ENCODE measurements around the gene CLMN. TPM values are rescaled to one million over a fixed set of nuclear protein-coding genes. Genes with fewer than 3 reads are reported as not detected.

CLMN gene
- total and polyA plus RNA-seq, 9 of the 15 experiments (the other 6 are each of a cell fraction or from before 2014, with no cell fraction given): 0.01 to 0.18 (median 0.07) TPM; not detected in 4

DNA sequence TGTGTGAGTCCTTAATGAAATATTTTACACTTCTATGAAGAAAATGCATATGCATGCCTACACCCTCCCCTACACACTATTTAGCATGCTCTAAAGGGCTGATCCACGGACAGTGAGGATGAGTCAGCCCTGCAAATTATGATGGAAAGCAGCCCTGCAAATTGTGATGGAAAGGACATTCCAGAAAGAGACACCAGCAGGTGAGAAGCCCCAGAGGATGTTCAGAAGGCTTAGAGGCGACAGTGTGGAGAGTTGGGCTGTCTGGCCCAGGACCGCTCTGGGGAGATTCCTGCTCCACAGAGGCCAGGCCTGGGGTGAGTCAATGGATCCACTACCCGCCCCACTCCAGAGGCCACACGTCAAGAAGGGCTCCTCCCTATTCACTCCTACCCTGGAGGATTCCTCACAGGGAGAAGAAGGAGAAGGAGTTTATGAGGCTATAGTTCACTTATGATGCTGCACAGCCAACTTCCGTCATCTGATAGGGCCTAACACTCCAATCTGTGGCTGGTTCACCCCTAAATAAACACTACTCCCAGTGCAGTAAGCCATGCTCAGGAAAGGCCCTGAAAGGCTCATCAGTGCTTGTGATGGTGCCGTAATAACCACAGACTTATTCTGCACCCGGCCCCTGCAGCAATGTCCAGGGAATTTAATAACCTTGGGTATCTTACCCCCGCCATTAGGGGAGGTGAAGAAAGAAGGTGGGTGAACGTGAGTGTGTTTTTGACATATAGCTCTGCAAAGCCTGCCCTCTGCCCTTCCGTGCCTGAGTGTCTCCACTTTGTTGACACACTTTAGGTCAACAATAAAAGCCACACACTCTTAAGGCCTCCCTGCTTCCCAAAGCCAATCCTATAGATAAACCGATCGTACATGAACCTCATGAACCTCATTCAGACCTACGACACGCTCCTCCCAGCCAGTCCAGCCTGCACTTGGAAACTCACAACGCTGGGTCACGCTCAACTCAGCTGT is 46.4 kb downstream of the CLMN start:
- FAIRE-seq (no peak), ATAC-seq (no peak), DNase-seq (ENCODE audit: extremely low read depth in 1 of 4, low spot score in 3 of 4) (no peak)
- H3K36me3 ChIP-seq (ENCODE audit: control insufficient read depth, insufficient read depth, low read length): no peaks in the 10 kb centered on the region
- intact Hi-C loops (cut with micrococcal nuclease): no loop called here
- H4K20me1 ChIP-seq (replicated peaks; ENCODE audit: control insufficient read depth, insufficient read depth, low read length): no peaks in the 10 kb centered on the region
- H3K4me2 ChIP-seq (ENCODE audit: insufficient read depth, low read length): no peak overlapping the region
- H3K4me3 ChIP-seq: no peak overlapping the region
- no peaks in the 10 kb centered on the region for H3K9me3 ChIP-seq (replicated peaks; ENCODE audit: control insufficient read depth, insufficient read depth, low read depth, low read length)
- BruUV-seq (replicated peaks): no TSS peak
- TF ChIP-seq BRF1 (IDR thresholded peaks at IDR 0.05; ENCODE audit: borderline replicate concordance, extremely low read depth, insufficient read length): no peak
- TF ChIP-seq TEAD2 (tag; IDR thresholded peaks at IDR 0.05): no peak
- TF ChIP-seq MYC (IDR thresholded peaks at IDR 0.05; ENCODE audit: low read depth, low read length): no peak
- no peak for TF ChIP-seq MYC (CRISPR knock-in tag; IDR thresholded peaks at IDR 0.05; ENCODE audit: borderline replicate concordance, low read depth)
- no peak for TF ChIP-seq SPI1 (IDR thresholded peaks at IDR 0.05; ENCODE audit: borderline replicate concordance, low read depth, low read length)
- no peak for TF ChIP-seq ZNF217 (CRISPR knock-in tag; IDR thresholded peaks at IDR 0.05)
- no peak for TF ChIP-seq ESRRB (CRISPR knock-in tag; IDR thresholded peaks at IDR 0.05; ENCODE audit: borderline replicate concordance)
- TF ChIP-seq, protein P1, sequence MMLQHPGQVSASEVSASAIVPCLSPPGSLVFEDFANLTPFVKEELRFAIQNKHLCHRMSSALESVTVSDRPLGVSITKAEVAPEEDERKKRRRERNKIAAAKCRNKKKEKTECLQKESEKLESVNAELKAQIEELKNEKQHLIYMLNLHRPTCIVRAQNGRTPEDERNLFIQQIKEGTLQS (IDR thresholded peaks at IDR 0.05): no peak
- TF ChIP-seq, protein P1 (CRISPR knock-in tag; conservative IDR thresholded peaks at IDR 0.05): no peak
- no peak for TF ChIP-seq ZC3H4 (CRISPR knock-in tag; IDR thresholded peaks at IDR 0.05; ENCODE audit: borderline replicate concordance)
- no peak for TF ChIP-seq MEIS2 (IDR thresholded peaks at IDR 0.05; ENCODE audit: partially characterized antibody)
- TF ChIP-seq NFIC (IDR thresholded peaks at IDR 0.05): no peak
- TF ChIP-seq DACH1 (IDR thresholded peaks at IDR 0.05; ENCODE audit: partially characterized antibody): no peak
- TF ChIP-seq CBX3 (IDR thresholded peaks at IDR 0.05; ENCODE audit: borderline replicate concordance in 1 of 2, low read length in 2 of 2): no peak
- TF ChIP-seq ZNF146 (CRISPR knock-in tag; IDR thresholded peaks at IDR 0.05; ENCODE audit: unreplicated experiment): no peak
- TF ChIP-seq HDAC1 (IDR thresholded peaks at IDR 0.05): no peak
- no peak for TF ChIP-seq MTA3 (IDR thresholded peaks at IDR 0.05; ENCODE audit: borderline replicate concordance)
- H3K27me3 ChIP-seq (ENCODE audit: control insufficient read depth in 2 of 2, insufficient read depth in 2 of 2, low read length in 2 of 2): peaks cover 0 to 20% of the 10 kb centered on the region in 2 experiments; a peak in 2 of 5 replicates
- no peaks in the 10 kb centered on the region for H3K9me1 ChIP-seq (ENCODE audit: control insufficient read depth, insufficient read depth, low read length)
- in situ Hi-C loops (cut with MboI): no loop called here
- ChIA-PET CTCF (ENCODE audit: low intra/inter-chr PET ratio) (no interaction called here), POLR2A (no interaction called here)
- 1% methylated on average over 14 of the region's 17 CpGs for WGBS (ENCODE audit: insufficient coverage, low coverage, missing lambda C conversion rate)
- no peaks in the 10 kb centered on the region for H3K79me2 ChIP-seq (ENCODE audit: control insufficient read depth, insufficient read depth, low read length)
- H3K4me1 ChIP-seq (replicated peaks in 1 of 2; ENCODE audit: control insufficient read depth in 2 of 2, insufficient read depth in 2 of 2, low read length in 2 of 2): no peaks in the 10 kb centered on the region
- H3K9ac ChIP-seq (ENCODE audit: insufficient read depth in 1 of 2, low read depth in 2 of 2, low read length in 2 of 2): no peak overlapping the region
- H3K27ac ChIP-seq (ENCODE audit: extremely low read depth, low read depth, low read length): no peak overlapping the region
- H2AFZ ChIP-seq (ENCODE audit: low read depth, low read length): no peak overlapping the region

All from K562 (cell line).